HG03025 (cell line): ENCODE data around the gene ANKRD18B.
"Not testable (repeated sequence)": the region's sequence is repeated elsewhere in the genome, so short reads cannot be mapped to it uniquely, and the experiment has no call there.

ENCODE experiments used
- ATAC-seq: cut with Tn5 transposase; IDR thresholded peaks from one replicate; pipeline ENCODE4 v1.9.1; 2021; ENCODE audit warnings: mild to moderate bottlenecking, moderate library complexity; ENCODE audit not compliant: unreplicated experiment, low FRiP score

The ANKRD18B gene

DNA sequence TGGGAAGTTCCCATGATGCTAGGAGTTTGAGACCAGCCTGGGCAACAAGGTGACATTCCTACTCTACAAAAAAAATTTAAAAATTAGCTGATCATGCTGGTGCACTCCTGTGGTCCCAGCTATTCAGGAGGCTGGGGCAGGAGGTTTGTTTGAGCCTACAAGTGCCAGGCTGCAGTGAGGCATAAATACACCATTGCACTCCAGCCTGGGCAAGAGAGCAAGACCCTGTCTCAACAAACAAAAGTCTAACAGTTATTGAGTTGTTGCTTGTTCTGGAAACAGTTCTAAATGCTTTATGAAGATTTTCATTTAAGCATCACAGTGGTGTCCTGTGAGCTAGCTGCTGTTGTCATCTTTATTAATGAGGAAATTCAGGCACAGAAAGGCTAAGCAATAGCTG lies 4.0 kb downstream of the ANKRD18B start:
- ATAC-seq, result not testable (repeated sequence)

- not testable (repeated sequence) for ATAC-seq
Measured at GRCh38 chr9:33533958-33534357, 9.9 kb downstream of the ANKRD18B start.

DNA sequence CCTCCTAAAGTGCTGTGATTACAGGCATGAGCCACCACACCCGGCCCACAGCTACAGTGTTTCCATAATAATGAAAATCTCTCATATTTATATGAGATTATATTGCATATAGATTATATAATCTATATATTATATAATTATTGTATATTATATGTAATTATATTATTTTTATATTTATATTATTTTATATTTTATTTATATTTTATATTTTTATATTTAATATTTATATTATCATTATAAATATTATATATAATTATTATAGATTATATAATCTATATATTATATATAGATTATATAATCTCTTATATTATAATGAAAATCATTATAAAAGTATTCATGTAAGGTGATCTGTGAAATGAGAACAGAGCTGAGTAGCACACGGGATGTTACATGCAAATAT lies 11.5 kb downstream of the ANKRD18B start:
- ATAC-seq, result no peak

GRCh38 chr9:33543463-33543862 lies 19.4 kb downstream of the ANKRD18B start:
- not testable (repeated sequence) for ATAC-seq

DNA sequence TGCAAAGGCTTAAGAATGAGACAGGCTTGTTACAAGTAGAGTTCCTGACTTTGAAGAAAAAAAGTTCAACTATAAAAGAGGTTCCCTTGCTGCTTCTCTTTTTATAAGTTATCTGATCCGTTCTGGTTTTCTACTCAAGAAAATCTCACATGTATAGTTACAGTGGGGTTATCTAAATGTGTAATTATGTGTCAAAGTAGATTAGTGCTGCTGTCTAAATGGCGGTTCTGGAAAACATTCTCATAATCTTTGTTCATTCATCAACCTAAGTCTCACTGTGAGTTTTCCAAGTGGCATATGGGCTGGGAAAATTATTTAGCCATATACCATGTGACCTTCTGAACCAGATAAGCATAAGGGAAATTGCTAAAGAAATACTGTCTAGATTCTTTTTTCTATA lies 21.7 kb downstream of the ANKRD18B start:
- not testable (repeated sequence) for ATAC-seq

GRCh38 chr9:33548816-33549215 lies 24.8 kb downstream of the ANKRD18B start:
- ATAC-seq, result not testable (repeated sequence)

DNA sequence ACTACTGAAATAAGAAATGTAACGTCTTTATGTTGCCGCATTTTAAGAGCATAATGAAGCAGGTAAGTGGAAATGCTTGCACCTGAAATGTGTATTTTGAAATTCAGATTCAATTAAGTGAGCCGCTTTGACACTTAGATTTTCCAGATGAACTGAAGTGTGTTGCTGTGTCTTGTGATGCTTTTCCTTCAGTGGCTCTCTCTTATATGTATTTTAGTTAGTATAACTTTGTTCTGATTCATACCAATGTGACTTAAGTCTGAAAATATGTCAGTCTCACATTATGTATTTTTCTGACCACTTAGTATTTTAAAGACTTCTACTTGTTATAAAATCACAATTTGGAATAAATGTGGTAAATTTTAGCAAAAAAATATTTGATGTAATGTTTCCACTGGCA lies 25.4 kb downstream of the ANKRD18B start:
- ATAC-seq, result not testable (repeated sequence)

DNA sequence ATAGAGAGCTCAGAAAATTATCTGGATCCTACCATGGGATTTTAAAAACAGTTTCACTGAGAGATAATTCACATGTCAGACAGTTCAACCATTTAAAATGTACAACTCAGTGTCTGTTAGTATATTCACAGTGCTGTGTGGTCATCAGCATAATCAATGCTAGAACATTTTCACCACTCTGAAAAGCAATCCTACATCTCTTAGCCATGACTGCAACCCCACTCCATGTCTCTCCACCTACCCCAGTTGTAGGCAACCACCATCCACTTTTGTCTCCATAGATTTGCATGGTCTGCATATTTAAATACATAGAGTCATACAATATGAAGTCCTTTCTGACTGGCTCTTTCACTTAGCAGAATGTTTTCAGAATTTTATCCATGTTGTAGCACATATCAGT lies 27.1 kb downstream of the ANKRD18B start:
- ATAC-seq, result not testable (repeated sequence)

DNA sequence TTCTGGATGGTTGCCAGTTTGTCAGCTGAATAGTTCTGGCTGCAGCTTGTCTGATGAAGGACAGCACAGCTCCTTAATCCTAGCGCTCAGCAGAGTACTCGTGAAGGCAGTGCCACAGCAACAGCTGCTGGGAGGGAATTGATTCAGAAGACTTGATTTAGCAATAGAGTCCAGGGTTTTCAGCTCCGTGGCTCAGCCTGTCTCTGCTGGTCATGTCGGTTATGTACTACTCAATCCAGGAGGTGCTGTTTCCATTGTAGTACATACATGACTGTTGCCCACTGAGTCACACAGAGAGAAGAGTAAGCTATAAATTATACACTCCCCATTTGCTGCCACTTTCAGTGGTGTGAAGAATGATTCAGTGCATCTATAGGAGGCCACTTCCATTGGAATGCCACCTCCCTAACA lies 28.3 kb downstream of the ANKRD18B start:
- not testable (repeated sequence) for ATAC-seq

DNA sequence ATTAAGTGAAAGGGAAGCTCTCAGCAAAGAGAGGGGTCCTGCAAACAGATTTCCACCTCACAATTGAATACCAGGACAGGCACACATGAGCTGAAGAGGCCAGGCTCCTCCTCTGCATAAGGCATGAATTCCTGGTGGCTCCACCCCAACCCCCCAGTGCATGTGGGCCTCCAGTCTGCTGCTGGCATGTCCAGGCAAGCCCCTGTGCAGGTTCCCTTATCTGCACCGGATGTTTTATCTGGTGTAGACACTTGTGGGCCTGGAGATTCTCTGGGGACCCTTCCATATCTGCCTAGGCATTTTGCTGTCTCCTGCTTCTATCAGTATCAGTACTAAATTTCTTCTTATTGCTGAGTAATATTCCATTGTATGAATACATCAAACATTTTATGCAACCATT lies 36.2 kb downstream of the ANKRD18B start:
- not testable (repeated sequence) for ATAC-seq

- not testable (repeated sequence) for ATAC-seq
Measured at GRCh38 chr9:33562196-33562595, 38.1 kb downstream of the ANKRD18B start.

GRCh38 chr9:33567776-33568175 lies 43.7 kb downstream of the ANKRD18B start:
- not testable (repeated sequence) for ATAC-seq

- ATAC-seq, result not testable (repeated sequence)
Measured at GRCh38 chr9:33577786-33578185, 53.7 kb downstream of the ANKRD18B start.

GRCh38 chr9:33579996-33580395 lies 55.9 kb downstream of the ANKRD18B start:
- not testable (repeated sequence) for ATAC-seq

DNA sequence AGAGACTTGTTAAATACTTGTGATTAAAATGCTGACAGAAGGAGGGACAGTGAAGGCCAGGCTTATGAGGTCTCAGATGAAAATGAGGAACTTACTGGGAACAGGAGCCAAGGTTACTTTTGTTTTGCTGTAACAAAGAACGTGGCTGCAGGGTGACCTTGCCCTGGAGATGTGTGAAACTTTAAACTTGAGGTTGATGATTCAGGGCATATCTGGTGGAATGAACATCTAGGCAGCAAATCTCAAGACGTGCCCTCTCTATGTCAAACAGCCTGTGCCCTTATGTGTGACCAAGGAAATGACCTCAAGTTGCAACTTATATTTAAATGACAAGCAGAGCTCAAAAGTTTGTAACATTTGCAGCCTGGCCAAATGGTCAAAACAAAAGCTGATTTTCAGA lies 58.6 kb downstream of the ANKRD18B start:
- ATAC-seq, result not testable (repeated sequence)

DNA sequence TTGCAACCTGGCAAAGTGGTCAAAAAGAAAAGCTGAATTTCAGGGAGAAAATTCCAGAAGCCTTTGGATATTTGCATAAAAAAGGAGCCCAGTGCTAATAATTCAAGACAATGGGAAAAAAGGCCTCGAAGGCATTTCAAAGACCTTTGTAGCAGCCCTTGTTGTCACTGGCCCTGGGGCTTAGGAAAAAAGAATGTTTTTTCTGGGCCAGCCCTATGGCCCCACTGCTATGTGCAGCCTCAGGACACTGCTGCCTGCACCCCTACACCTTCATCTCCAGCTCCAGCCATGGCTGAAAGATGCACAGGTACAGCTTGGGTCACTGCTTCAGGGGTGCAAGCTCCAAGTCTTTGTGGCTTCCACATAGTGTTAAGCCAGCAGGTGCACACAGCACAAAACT lies 62.1 kb downstream of the ANKRD18B start:
- not testable (repeated sequence) for ATAC-seq

GRCh38 chr9:33587799-33588198 lies 63.7 kb downstream of the ANKRD18B start:
- not testable (repeated sequence) for ATAC-seq

- not testable (repeated sequence) for ATAC-seq
Measured at GRCh38 chr9:33588876-33589275, 64.8 kb downstream of the ANKRD18B start.

- not testable (repeated sequence) for ATAC-seq
Measured at GRCh38 chr9:33590857-33591256, 66.8 kb downstream of the ANKRD18B start.

- ATAC-seq, result not testable (repeated sequence)
Measured at GRCh38 chr9:33596974-33597373, 72.9 kb downstream of the ANKRD18B start.

- ATAC-seq, result not testable (repeated sequence)
Measured at GRCh38 chr9:33597386-33597785, 73.3 kb downstream of the ANKRD18B start.

- not testable (repeated sequence) for ATAC-seq
Measured at GRCh38 chr9:33598796-33599379, 74.8 kb downstream of the ANKRD18B start.

- not testable (repeated sequence) for ATAC-seq
Measured at GRCh38 chr9:33600911-33601310, 76.9 kb downstream of the ANKRD18B start.
